GM23338 (cell line): ENCODE results near the gene SCNN1G. TPM values are rescaled to one million over a fixed set of nuclear protein-coding genes. Genes with fewer than 3 reads are reported as not detected.

Source experiments
- ATAC-seq: fragments of 200-7000 bp; cut with Tn5 transposase; 3 replicates; pipeline ENCODE4 v1.9.1; 2020
- DNase-seq: peaks from one replicate; pipeline ENCODE4 v3.0.0-alpha.2; 2015; ENCODE audit warnings: low spot score
- H2AFZ ChIP-seq: fragments of 200-600 bp; sonication (generic); 2 replicates; pipeline ENCODE4 v1.8.0; 2016; ENCODE audit warnings: antibody characterized with exemption, mild to moderate bottlenecking, moderate library complexity
- H3F3A ChIP-seq: fragments of 200-600 bp; sonication (generic); replicated peaks from 2 replicates; pipeline ENCODE4 v1.8.0; 2017; ENCODE audit warnings: antibody characterized with exemption, mixed run types, low read depth
- H3K27ac ChIP-seq: fragments of 200-600 bp; sonication (generic); 2 replicates; pipeline ENCODE4 v1.6.1; 2016; ENCODE audit warnings: low read depth
- H3K27me3 ChIP-seq: fragments of 200-600 bp; sonication (generic); 2 replicates; pipeline ENCODE4 v1.8.0; 2016; ENCODE audit warnings: mild to moderate bottlenecking, mixed run types, moderate library complexity; ENCODE audit not compliant: insufficient read depth
- H3K36me3 ChIP-seq: fragments of 200-600 bp; sonication (generic); 2 replicates; pipeline ENCODE4 v1.8.0; 2016; ENCODE audit warnings: mild to moderate bottlenecking; ENCODE audit not compliant: insufficient read depth
- H3K4me1 ChIP-seq: fragments of 200-600 bp; sonication (generic); 2 replicates; pipeline ENCODE4 v1.8.0; 2016; ENCODE audit warnings: mild to moderate bottlenecking, moderate library complexity; ENCODE audit not compliant: insufficient read depth
- H3K4me2 ChIP-seq: fragments of 200-600 bp; sonication (generic); 2 replicates; pipeline ENCODE4 v1.7.1; 2017; ENCODE audit warnings: mixed run types
- H3K4me3 ChIP-seq: fragments of 200-600 bp; sonication (generic); 2 replicates; pipeline ENCODE4 v1.6.1; 2016; ENCODE audit warnings: mixed run types
- H3K79me2 ChIP-seq: fragments of 200-600 bp; sonication (generic); replicated peaks from 2 replicates; pipeline ENCODE4 v1.8.0; 2017; ENCODE audit warnings: mild to moderate bottlenecking; ENCODE audit not compliant: insufficient read depth
- H3K9me2 ChIP-seq: fragments of 200-600 bp; sonication (generic); 2 replicates; pipeline ENCODE4 v1.8.0; 2017; ENCODE audit not compliant: insufficient read depth
- H4K20me1 ChIP-seq: fragments of 200-600 bp; sonication (generic); replicated peaks from 2 replicates; pipeline ENCODE4 v1.8.0; 2017; ENCODE audit warnings: mild to moderate bottlenecking; ENCODE audit not compliant: insufficient read depth
- H3K27ac Mint-ChIP-seq: 2 replicates; pipeline ENCODE4 v1.8.0; 2020; ENCODE audit warnings: inconsistent platforms, mild to moderate bottlenecking, moderate library complexity, mixed read lengths
- H3K27me3 Mint-ChIP-seq: 3 replicates; pipeline ENCODE4 v1.8.0; 2022; ENCODE audit warnings: low read depth, mild to moderate bottlenecking, moderate library complexity, mixed read lengths, inconsistent platforms; ENCODE audit not compliant: insufficient read depth, poor library complexity
- H3K36me3 Mint-ChIP-seq: 3 replicates; pipeline ENCODE4 v1.8.0; 2021; ENCODE audit warnings: low read depth, mild to moderate bottlenecking, inconsistent platforms, moderate library complexity, mixed read lengths
- H3K4me1 Mint-ChIP-seq: 3 replicates; pipeline ENCODE4 v1.8.0; 2020; ENCODE audit warnings: mild to moderate bottlenecking, inconsistent platforms, mixed read lengths
- H3K4me3 Mint-ChIP-seq: 3 replicates; pipeline ENCODE4 v1.8.0; 2021; ENCODE audit warnings: moderate library complexity, mild to moderate bottlenecking, inconsistent platforms, mixed read lengths
- H3K9me3 Mint-ChIP-seq: 3 replicates; pipeline ENCODE4 v1.8.0; 2020; ENCODE audit warnings: moderate library complexity, mild to moderate bottlenecking, inconsistent platforms, mixed read lengths
- CTCF ChIP-seq, 2 experiments: fragments of 200-600 bp in 1 of 2; sonication (generic) in 1 of 2; conservative IDR thresholded peaks; 2 replicates each; pipeline versions ENCODE4 v1.5.1 to v1.6.1; 2016 to 2017; ENCODE audit warnings: antibody characterized with exemption in 2 of 2, low read depth in 2 of 2, mild to moderate bottlenecking in 2 of 2, moderate library complexity in 1 of 2
- EZH2 ChIP-seq: fragments of 200-600 bp; sonication (generic); IDR thresholded peaks from one replicate; pipeline ENCODE4 v1.8.0; 2017; ENCODE audit warnings: antibody characterized with exemption, mild to moderate bottlenecking, low read depth; ENCODE audit not compliant: unreplicated experiment
- JUNB ChIP-seq: IDR thresholded peaks from one replicate; pipeline ENCODE4 v1.6.1; 2016; ENCODE audit warnings: antibody characterized with exemption; ENCODE audit not compliant: unreplicated experiment
- NANOG ChIP-seq: IDR thresholded peaks from 2 replicates; pipeline ENCODE4 v1.6.1; 2016; ENCODE audit warnings: antibody characterized with exemption, borderline replicate concordance
- POLR2AphosphoS5 ChIP-seq: IDR thresholded peaks from 2 replicates; pipeline ENCODE4 v1.6.1; 2016; ENCODE audit warnings: antibody characterized with exemption, low read depth
- STAT1 ChIP-seq: IDR thresholded peaks from one replicate; pipeline ENCODE4 v1.6.1; 2016; ENCODE audit warnings: antibody characterized with exemption; ENCODE audit not compliant: unreplicated experiment
- ZNF114 ChIP-seq: fragments of 250-450 bp; sonication (Bioruptor Pico); IDR thresholded peaks from 2 replicates; pipeline ENCODE4 v1.5.0; 2020; ENCODE audit warnings: mild to moderate bottlenecking, moderate library complexity
- ZNF331 ChIP-seq: fragments of 250-450 bp; sonication (Bioruptor Pico); IDR thresholded peaks from 2 replicates; pipeline ENCODE4 v1.5.0; 2020; ENCODE audit warnings: low read depth, mild to moderate bottlenecking, moderate library complexity
- polyA plus RNA-seq: library from polyadenylated mRNA; unstranded; fragments of >200 nt; fragmentation: Nextera tagmentation; extraction: Ambion mirVana; gene quantifications from 2 replicates; pipeline ENCODE4 v1.2.1, GENCODE V29; 2016
- total RNA-seq: library from RNA; depleted of rRNA; stranded (reverse); fragments of >200 nt; shearing (Covaris generic); gene quantifications from 2 replicates; pipeline ENCODE4 v1.2.3, GENCODE V29; 2014
- TF ChIP-seq, protein P1 (sequence below): IDR thresholded peaks from 2 replicates; pipeline ENCODE4 v1.6.1; 2016; ENCODE audit warnings: antibody characterized with exemption
- TF ChIP-seq, protein P2 (sequence below): IDR thresholded peaks from one replicate; pipeline ENCODE4 v1.6.1; 2018; ENCODE audit warnings: antibody characterized with exemption; ENCODE audit not compliant: unreplicated experiment

Gene SCNN1G
- total and polyA plus RNA-seq, 2 experiments from 2014 or later, result 0.97 to 1.1 TPM

- ATAC-seq, result no peak
- no peaks in the 10 kb centered on the region for H3K27me3 Mint-ChIP-seq
- Histone ChIP-seq H3K9me2 (no peaks in the 10 kb centered on the region), H2AFZ (no peak overlapping the region), H3K27me3 (no peaks in the 10 kb centered on the region), H3K4me1 (peaks cover 35% of the 10 kb centered on the region), H3F3A (no peaks in the 10 kb centered on the region), H3K4me2 (no peak overlapping the region), H3K36me3 (no peaks in the 10 kb centered on the region), H3K4me3 (no peak overlapping the region), H3K79me2 (peaks cover 100% of the 10 kb centered on the region), H4K20me1 (peaks cover 32% of the 10 kb centered on the region), H3K27ac (0 out of 2 replicates have a peak overlapping the region, but pooled peaks have one; percentile 8)
- peaks cover 37% of the 10 kb centered on the region for H3K4me1 Mint-ChIP-seq
- H3K4me3 Mint-ChIP-seq, result no peak overlapping the region
- peaks cover 3% of the 10 kb centered on the region; the same call in 1 of the 3 replicates for H3K36me3 Mint-ChIP-seq
- no peak overlapping the region; the same call in 1 of the 2 replicates for H3K27ac Mint-ChIP-seq
- TF ChIP-seq ZNF331 (CRISPR knock-in tag), result no peak
- TF ChIP-seq EZH2, result no peak
- TF ChIP-seq JUNB, result no peak
- TF ChIP-seq STAT1, result no peak
- TF ChIP-seq, protein P1, sequence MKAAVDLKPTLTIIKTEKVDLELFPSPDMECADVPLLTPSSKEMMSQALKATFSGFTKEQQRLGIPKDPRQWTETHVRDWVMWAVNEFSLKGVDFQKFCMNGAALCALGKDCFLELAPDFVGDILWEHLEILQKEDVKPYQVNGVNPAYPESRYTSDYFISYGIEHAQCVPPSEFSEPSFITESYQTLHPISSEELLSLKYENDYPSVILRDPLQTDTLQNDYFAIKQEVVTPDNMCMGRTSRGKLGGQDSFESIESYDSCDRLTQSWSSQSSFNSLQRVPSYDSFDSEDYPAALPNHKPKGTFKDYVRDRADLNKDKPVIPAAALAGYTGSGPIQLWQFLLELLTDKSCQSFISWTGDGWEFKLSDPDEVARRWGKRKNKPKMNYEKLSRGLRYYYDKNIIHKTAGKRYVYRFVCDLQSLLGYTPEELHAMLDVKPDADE, result no peak
- TF ChIP-seq POLR2AphosphoS5, result no peak
- no peaks in the 10 kb centered on the region; the same call in 2 of the 3 replicates for H3K9me3 Mint-ChIP-seq
- no peak for DNase-seq
Observed at GRCh38 chr16:23141959-23142740, 40.4 kb upstream of the SCNN1G start.

DNA sequence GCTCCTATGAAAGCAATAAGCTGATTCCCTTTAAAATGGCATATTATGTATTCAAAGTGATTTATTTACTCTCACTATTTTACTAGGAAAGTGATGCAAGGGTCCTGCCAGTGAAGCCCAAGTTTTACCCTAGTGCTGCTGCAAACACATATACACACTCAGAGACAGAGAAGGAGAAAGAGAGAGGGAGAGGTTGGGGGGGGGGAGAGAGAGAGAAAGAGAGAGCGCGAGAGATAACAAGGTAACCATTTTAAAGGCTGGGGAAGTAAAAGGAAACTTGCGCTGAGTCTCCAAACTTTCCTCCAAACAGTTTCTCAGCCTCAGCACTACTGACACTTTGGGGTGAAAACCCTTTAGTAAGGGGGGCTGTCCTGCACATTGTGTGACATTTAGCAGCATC lies 39.2 kb upstream of the SCNN1G start:
- Mint-ChIP-seq H3K27ac (no peak overlapping the region), H3K4me1 (peaks cover 46% of the 10 kb centered on the region)
- TF ChIP-seq EZH2, result no peak
- no peak for TF ChIP-seq NANOG
- no peak for TF ChIP-seq CTCF (conservative IDR thresholded peaks at IDR 0.05; ENCODE audit: low read depth in 2 of 2)
- TF ChIP-seq ZNF114 (CRISPR knock-in tag), result no peak
- TF ChIP-seq, protein P1, result no peak
- no peak for TF ChIP-seq STAT1
- TF ChIP-seq ZNF331 (CRISPR knock-in tag), result no peak
- TF ChIP-seq, protein P2, sequence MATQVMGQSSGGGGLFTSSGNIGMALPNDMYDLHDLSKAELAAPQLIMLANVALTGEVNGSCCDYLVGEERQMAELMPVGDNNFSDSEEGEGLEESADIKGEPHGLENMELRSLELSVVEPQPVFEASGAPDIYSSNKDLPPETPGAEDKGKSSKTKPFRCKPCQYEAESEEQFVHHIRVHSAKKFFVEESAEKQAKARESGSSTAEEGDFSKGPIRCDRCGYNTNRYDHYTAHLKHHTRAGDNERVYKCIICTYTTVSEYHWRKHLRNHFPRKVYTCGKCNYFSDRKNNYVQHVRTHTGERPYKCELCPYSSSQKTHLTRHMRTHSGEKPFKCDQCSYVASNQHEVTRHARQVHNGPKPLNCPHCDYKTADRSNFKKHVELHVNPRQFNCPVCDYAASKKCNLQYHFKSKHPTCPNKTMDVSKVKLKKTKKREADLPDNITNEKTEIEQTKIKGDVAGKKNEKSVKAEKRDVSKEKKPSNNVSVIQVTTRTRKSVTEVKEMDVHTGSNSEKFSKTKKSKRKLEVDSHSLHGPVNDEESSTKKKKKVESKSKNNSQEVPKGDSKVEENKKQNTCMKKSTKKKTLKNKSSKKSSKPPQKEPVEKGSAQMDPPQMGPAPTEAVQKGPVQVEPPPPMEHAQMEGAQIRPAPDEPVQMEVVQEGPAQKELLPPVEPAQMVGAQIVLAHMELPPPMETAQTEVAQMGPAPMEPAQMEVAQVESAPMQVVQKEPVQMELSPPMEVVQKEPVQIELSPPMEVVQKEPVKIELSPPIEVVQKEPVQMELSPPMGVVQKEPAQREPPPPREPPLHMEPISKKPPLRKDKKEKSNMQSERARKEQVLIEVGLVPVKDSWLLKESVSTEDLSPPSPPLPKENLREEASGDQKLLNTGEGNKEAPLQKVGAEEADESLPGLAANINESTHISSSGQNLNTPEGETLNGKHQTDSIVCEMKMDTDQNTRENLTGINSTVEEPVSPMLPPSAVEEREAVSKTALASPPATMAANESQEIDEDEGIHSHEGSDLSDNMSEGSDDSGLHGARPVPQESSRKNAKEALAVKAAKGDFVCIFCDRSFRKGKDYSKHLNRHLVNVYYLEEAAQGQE, result no peak

More for the DNA sequence above, 39.2 kb upstream of the SCNN1G start:
- no peaks in the 10 kb centered on the region for H3F3A ChIP-seq
- peak overlapping the region; percentile 24 for H3K4me2 ChIP-seq
- H4K20me1 ChIP-seq, result peaks cover 40% of the 10 kb centered on the region
- ATAC-seq, result no peak
- H3K27me3 ChIP-seq, result no peaks in the 10 kb centered on the region
- no peak overlapping the region for H3K4me3 ChIP-seq
- H3K27ac ChIP-seq, result no peak overlapping the region
- Mint-ChIP-seq H3K27me3 (peaks cover 2% of the 10 kb centered on the region), H3K4me3 (no peak overlapping the region), H3K9me3 (no peaks in the 10 kb centered on the region; the same call in 1 of the 3 replicates), H3K36me3 (peaks cover 5% of the 10 kb centered on the region; the same call in 1 of the 3 replicates)
- H3K79me2 ChIP-seq, result peaks cover 99% of the 10 kb centered on the region
- H3K4me1 ChIP-seq, result peaks cover 39% of the 10 kb centered on the region
- no peaks in the 10 kb centered on the region for H3K36me3 ChIP-seq
- no peaks in the 10 kb centered on the region for H3K9me2 ChIP-seq
- H2AFZ ChIP-seq, result no peak overlapping the region
- no peak for DNase-seq
